ENCODE measurements around the gene HYLS1.

DNA sequence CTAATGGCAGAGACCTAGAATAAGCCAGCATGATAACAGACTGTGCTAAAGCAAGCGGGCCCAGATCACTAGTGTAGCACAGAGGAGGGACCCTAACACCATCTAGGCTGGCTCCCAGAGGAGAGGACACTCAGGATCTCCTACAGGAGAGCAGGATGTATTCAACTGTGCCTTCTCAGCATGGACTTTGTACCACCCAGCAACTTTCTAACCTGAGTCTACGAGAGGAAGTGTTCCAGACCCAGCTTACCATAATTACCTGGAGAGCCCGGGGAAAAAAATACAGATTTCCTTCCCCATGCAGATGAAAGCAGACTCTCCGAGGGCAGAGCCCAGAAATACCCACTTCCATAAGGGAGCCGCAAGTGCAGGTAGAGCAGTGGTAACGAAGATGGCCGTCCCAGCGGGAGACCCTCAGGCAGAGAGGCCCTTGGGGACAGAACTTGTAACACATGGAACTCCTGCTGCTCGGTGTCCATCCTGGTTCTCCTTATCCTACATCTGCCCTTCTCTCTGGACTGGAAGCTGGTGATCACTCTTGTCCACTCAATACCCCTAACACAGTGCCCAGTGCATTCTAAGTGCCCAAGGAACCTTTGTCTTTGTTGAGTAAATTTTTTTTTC lies 37.0 kb downstream of the HYLS1 start:
- TF ChIP-seq, protein P1, sequence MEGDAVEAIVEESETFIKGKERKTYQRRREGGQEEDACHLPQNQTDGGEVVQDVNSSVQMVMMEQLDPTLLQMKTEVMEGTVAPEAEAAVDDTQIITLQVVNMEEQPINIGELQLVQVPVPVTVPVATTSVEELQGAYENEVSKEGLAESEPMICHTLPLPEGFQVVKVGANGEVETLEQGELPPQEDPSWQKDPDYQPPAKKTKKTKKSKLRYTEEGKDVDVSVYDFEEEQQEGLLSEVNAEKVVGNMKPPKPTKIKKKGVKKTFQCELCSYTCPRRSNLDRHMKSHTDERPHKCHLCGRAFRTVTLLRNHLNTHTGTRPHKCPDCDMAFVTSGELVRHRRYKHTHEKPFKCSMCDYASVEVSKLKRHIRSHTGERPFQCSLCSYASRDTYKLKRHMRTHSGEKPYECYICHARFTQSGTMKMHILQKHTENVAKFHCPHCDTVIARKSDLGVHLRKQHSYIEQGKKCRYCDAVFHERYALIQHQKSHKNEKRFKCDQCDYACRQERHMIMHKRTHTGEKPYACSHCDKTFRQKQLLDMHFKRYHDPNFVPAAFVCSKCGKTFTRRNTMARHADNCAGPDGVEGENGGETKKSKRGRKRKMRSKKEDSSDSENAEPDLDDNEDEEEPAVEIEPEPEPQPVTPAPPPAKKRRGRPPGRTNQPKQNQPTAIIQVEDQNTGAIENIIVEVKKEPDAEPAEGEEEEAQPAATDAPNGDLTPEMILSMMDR (IDR thresholded peaks at IDR 0.05): no peak
- TF ChIP-seq POLR2A (IDR thresholded peaks at IDR 0.05): no peak

Measured in adrenal gland (tissue), 5 donors.